HG02623 (cell line): ENCODE data around the gene ETNPPL.

Experiments used
- ATAC-seq: cut with Tn5 transposase; IDR thresholded peaks from one replicate; pipeline ENCODE4 v1.9.1; 2021; ENCODE audit warnings: moderate library complexity; ENCODE audit not compliant: unreplicated experiment

Gene ETNPPL

GRCh38 chr4:108762559-108763225 is at the start of gene ETNPPL:
TSS of gene ETNPPL (minus strand) at chr4:108763053. CDS start at chr4:108762898, 155 bp downstream.
- no peak for ATAC-seq

- ATAC-seq = no peak
These were observed 48.6 kb upstream of the ETNPPL start for GRCh38 chr4:108811486-108811885.

GRCh38 chr4:108810087-108810486 is 47.2 kb upstream of the ETNPPL start:
- no peak for ATAC-seq

- ATAC-seq = no peak
These were observed 41.9 kb upstream of the ETNPPL start for GRCh38 chr4:108804648-108805273.

- no peak for ATAC-seq
These were observed 36.5 kb upstream of the ETNPPL start for GRCh38 chr4:108799306-108799705.

- no peak for ATAC-seq
These were observed 33.3 kb upstream of the ETNPPL start for GRCh38 chr4:108796173-108796572.

GRCh38 chr4:108795733-108796132 is 32.9 kb upstream of the ETNPPL start:
- ATAC-seq = no peak

- no peak for ATAC-seq
These were observed 31.3 kb upstream of the ETNPPL start for GRCh38 chr4:108794136-108794535.

GRCh38 chr4:108793415-108793814 is 30.6 kb upstream of the ETNPPL start:
- no peak for ATAC-seq

GRCh38 chr4:108788731-108789130 is 25.9 kb upstream of the ETNPPL start:
- no peak for ATAC-seq

- no peak for ATAC-seq
These were observed 24.9 kb upstream of the ETNPPL start for GRCh38 chr4:108787724-108788123.

- ATAC-seq = no peak
These were observed 24.3 kb upstream of the ETNPPL start for GRCh38 chr4:108787106-108787505.

GRCh38 chr4:108786351-108786750 is 23.5 kb upstream of the ETNPPL start:
- no peak for ATAC-seq

GRCh38 chr4:108783665-108784463 is 21.0 kb upstream of the ETNPPL start:
- no peak for ATAC-seq

GRCh38 chr4:108779958-108780357 is 17.1 kb upstream of the ETNPPL start:
- no peak for ATAC-seq

- no peak for ATAC-seq
These were observed 14.5 kb upstream of the ETNPPL start for GRCh38 chr4:108777388-108777787.

- ATAC-seq = no peak
These were observed 13.1 kb upstream of the ETNPPL start for GRCh38 chr4:108775921-108776320.

- ATAC-seq = no peak
These were observed 12.1 kb upstream of the ETNPPL start for GRCh38 chr4:108774809-108775530.

GRCh38 chr4:108772402-108772801 is 9.5 kb upstream of the ETNPPL start:
- ATAC-seq = no peak

- ATAC-seq = no peak
These were observed 3.2 kb upstream of the ETNPPL start for GRCh38 chr4:108766058-108766457.

GRCh38 chr4:108763986-108764385 is 1.1 kb upstream of the ETNPPL start:
- ATAC-seq = no peak
